HEK293 (cell line): ENCODE data around the gene XPNPEP1.

Source experiments
- CTCF ChIA-PET: fragments of 350-600 bp; formaldehyde crosslinking; extraction: SDS; loops from one replicate; lab custom pipeline; 2021; ENCODE audit warnings: antibody characterized with exemption; lab: Yijun Ruan, JAX
- POLR2A ChIA-PET: fragments of 300-600 bp; formaldehyde crosslinking; extraction: SDS; loops from one replicate; lab custom pipeline; 2020; ENCODE audit warnings: antibody characterized with exemption, inconsistent platforms; lab: Yijun Ruan, JAX
- H3K27ac ChIP-seq: fragments of 200-500 bp; sonication (Bioruptor generic); 2 replicates; pipeline ENCODE4 v1.5.1; 2014; ENCODE audit warnings: low read depth, low read length, control low read depth, inconsistent platforms; ENCODE audit errors: extremely low read depth
- H3K36me3 ChIP-seq, 2 experiments: fragments of 200-500 bp in 1 of 2; sonication (Bioruptor generic) in 1 of 2; 1 replicate in 1 of 2; 2 replicates in 1 of 2; pipeline ENCODE4 v1.5.1; 2014 to 2017; ENCODE audit warnings: inconsistent platforms in 2 of 2, low read length in 2 of 2; ENCODE audit not compliant: control insufficient read depth in 2 of 2, insufficient read depth in 1 of 2
- H3K4me1 ChIP-seq: fragments of 200-500 bp; sonication (Bioruptor generic); 2 replicates; pipeline ENCODE4 v1.5.1; 2014; ENCODE audit warnings: mild to moderate bottlenecking, low read length, inconsistent platforms; ENCODE audit not compliant: control insufficient read depth, insufficient read depth
- H3K4me3 ChIP-seq: 2 replicates; pipeline ENCODE4 v1.5.1; 2011; ENCODE audit warnings: low read depth, mild to moderate bottlenecking, control low read depth, low read length, moderate library complexity
- H3K9me3 ChIP-seq: fragments of 200-500 bp; sonication (Bioruptor generic); 2 replicates; pipeline ENCODE4 v1.5.1; 2014; ENCODE audit warnings: low read depth, low read length, inconsistent platforms; ENCODE audit not compliant: control insufficient read depth, insufficient read depth
- BCL11A ChIP-seq: fragments of 450-650 bp; formaldehyde crosslinking; IDR thresholded peaks from 2 replicates; pipeline ENCODE4 v1.5.1; 2016; ENCODE audit warnings: low read depth, missing biosample characterization, missing genetic modification characterization
- KLF10 ChIP-seq: fragments of 450-650 bp; IDR thresholded peaks from 2 replicates; pipeline ENCODE4 v1.5.1; 2018; ENCODE audit warnings: missing biosample characterization, mild to moderate bottlenecking, missing genetic modification characterization
- KLF16 ChIP-seq: fragments of 450-650 bp; formaldehyde crosslinking; IDR thresholded peaks from 2 replicates; pipeline ENCODE4 v1.5.1; 2017; ENCODE audit warnings: missing biosample characterization, missing genetic modification characterization
- KLF7 ChIP-seq: fragments of 450-650 bp; formaldehyde crosslinking; IDR thresholded peaks from 2 replicates; pipeline ENCODE4 v1.5.1; 2016; ENCODE audit warnings: missing biosample characterization, missing genetic modification characterization, borderline replicate concordance
- SETDB1 ChIP-seq: IDR thresholded peaks from one replicate; pipeline ENCODE4 v1.6.1; 2017; ENCODE audit warnings: mild to moderate bottlenecking, low read length, moderate library complexity, mixed read lengths; ENCODE audit not compliant: insufficient read length
- YY1 ChIP-seq: fragments of 450-650 bp; formaldehyde crosslinking; IDR thresholded peaks from 2 replicates; pipeline ENCODE4 v1.5.1; 2018; ENCODE audit warnings: missing biosample characterization, missing genetic modification characterization
- ZBTB20 ChIP-seq: fragments of 450-650 bp; formaldehyde crosslinking; IDR thresholded peaks from 2 replicates; pipeline ENCODE4 v1.5.1; 2016; ENCODE audit warnings: missing biosample characterization, missing genetic modification characterization
- ZNF10 ChIP-seq: fragments of 450-650 bp; formaldehyde crosslinking; IDR thresholded peaks from 2 replicates; pipeline ENCODE4 v1.5.1; 2017; ENCODE audit warnings: missing biosample characterization, missing genetic modification characterization
- ZNF112 ChIP-seq: fragments of 450-650 bp; formaldehyde crosslinking; IDR thresholded peaks from 2 replicates; pipeline ENCODE4 v1.5.0; 2017; ENCODE audit warnings: missing biosample characterization, missing genetic modification characterization
- ZNF146 ChIP-seq: fragments of 450-650 bp; formaldehyde crosslinking; IDR thresholded peaks from 2 replicates; pipeline ENCODE4 v1.5.1; 2016; ENCODE audit warnings: missing biosample characterization, missing genetic modification characterization
- ZNF23 ChIP-seq: fragments of 450-650 bp; formaldehyde crosslinking; IDR thresholded peaks from 2 replicates; pipeline ENCODE4 v1.5.1; 2016; ENCODE audit warnings: missing biosample characterization, missing genetic modification characterization, borderline replicate concordance
- ZNF248 ChIP-seq: fragments of 450-650 bp; formaldehyde crosslinking; IDR thresholded peaks from 2 replicates; pipeline ENCODE4 v1.5.1; 2017; ENCODE audit warnings: missing biosample characterization, missing genetic modification characterization
- ZNF433 ChIP-seq: fragments of 450-650 bp; formaldehyde crosslinking; IDR thresholded peaks from 2 replicates; pipeline ENCODE4 v1.5.1; 2016; ENCODE audit warnings: missing biosample characterization, missing genetic modification characterization, low read depth
- ZNF549 ChIP-seq: fragments of 450-650 bp; IDR thresholded peaks from 2 replicates; pipeline ENCODE4 v1.5.1; 2018; ENCODE audit warnings: missing biosample characterization, missing genetic modification characterization, mild to moderate bottlenecking, inconsistent platforms, moderate library complexity
- ZNF555 ChIP-seq: fragments of 450-650 bp; formaldehyde crosslinking; conservative IDR thresholded peaks from 2 replicates; pipeline ENCODE4 v1.5.1; 2017; ENCODE audit warnings: missing biosample characterization, mild to moderate bottlenecking, missing genetic modification characterization, inconsistent platforms
- ZNF560 ChIP-seq: fragments of 450-650 bp; formaldehyde crosslinking; IDR thresholded peaks from 2 replicates; pipeline ENCODE4 v1.5.1; 2017; ENCODE audit warnings: missing biosample characterization, missing genetic modification characterization, borderline replicate concordance
- ZNF626 ChIP-seq: fragments of 450-650 bp; sonication (Bioruptor Pico); formaldehyde crosslinking; IDR thresholded peaks from 2 replicates; pipeline ENCODE4 v1.5.1; 2018; ENCODE audit warnings: missing biosample characterization, missing genetic modification characterization, inconsistent platforms
- ZNF677 ChIP-seq: fragments of 450-650 bp; IDR thresholded peaks from 2 replicates; pipeline ENCODE4 v1.5.0; 2018; ENCODE audit warnings: missing biosample characterization, mild to moderate bottlenecking, missing genetic modification characterization, moderate library complexity
- ZNF830 ChIP-seq: fragments of 450-650 bp; IDR thresholded peaks from 2 replicates; pipeline ENCODE4 v1.5.0; 2018; ENCODE audit warnings: missing biosample characterization, missing genetic modification characterization, low read depth, mild to moderate bottlenecking, moderate library complexity
- ZNF837 ChIP-seq: fragments of 450-650 bp; formaldehyde crosslinking; IDR thresholded peaks from 2 replicates; pipeline ENCODE4 v1.5.1; 2016; ENCODE audit warnings: missing biosample characterization, missing genetic modification characterization
- TF ChIP-seq, protein P1 (sequence below): fragments of 450-650 bp; formaldehyde crosslinking; IDR thresholded peaks from 2 replicates; pipeline ENCODE4 v1.5.1; 2016; ENCODE audit warnings: missing biosample characterization, missing genetic modification characterization, low read depth
- TF ChIP-seq, protein P2 (sequence below): fragments of 450-650 bp; formaldehyde crosslinking; IDR thresholded peaks from 2 replicates; pipeline ENCODE4 v1.5.1; 2017; ENCODE audit warnings: missing biosample characterization, missing genetic modification characterization
- TF ChIP-seq, protein P3 (sequence below): fragments of 450-650 bp; formaldehyde crosslinking; IDR thresholded peaks from 2 replicates; pipeline ENCODE4 v1.5.1; 2016; ENCODE audit warnings: missing biosample characterization, missing genetic modification characterization
- TF ChIP-seq, protein P4 (sequence below): fragments of 450-650 bp; formaldehyde crosslinking; IDR thresholded peaks from 2 replicates; pipeline ENCODE4 v1.5.1; 2016; ENCODE audit warnings: missing biosample characterization, missing genetic modification characterization

XPNPEP1 gene

DNA sequence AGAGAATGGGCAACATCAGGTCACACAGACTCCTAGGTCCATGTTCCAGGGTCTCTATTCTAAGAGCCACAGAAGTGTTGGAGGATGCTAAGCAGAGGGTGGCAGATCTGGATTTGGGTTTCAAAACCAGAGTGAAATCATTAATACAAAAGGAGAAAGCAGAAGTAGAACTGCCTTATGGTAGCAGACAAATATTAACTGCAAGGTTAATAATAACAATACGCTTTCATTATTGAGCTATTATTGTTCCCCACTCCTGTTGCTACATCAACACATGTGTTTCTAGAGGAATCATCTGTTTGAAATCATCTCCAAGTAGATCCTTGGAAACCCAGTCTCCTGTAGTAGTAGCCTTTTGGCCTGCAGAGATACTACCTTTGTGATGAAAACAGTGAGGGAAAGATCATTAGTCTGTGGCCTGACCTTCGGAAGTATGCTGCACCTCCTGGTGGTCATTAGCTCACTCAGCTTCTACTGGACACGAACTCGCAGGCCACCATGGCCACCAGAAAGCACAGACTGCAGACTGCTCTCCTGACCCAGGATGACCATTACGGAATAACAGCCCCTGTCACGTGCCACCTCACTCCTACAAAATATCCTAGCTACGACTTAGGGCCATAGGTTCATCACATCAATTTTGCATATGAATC, 84.6 kb downstream of the XPNPEP1 start:
- CTCF ChIA-PET: interaction anchor here (1.9 kb wide), 1 partner anchor 14 kb away, joined by 5 read pairs; no protein-coding TSS in a partner anchor

DNA sequence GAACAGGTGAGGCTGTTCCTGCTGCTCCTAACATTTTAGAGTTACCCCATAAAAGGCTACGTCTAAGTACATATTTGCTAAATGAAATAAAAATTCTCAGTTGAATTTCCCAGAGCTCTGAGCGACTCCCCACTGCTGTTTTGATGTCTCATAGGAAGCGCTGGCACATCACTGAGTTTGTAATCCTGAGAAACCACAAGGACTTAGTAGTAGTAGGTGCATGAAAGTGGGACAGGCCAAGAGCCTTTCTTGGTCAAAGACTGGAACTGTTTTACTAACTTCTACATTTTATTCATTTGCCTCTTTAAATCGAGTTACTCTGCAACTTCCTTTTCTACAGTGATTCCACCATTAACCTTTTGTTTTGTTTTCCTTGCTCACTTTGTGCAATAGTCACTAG, 85.9 kb downstream of the XPNPEP1 start:
- no peaks in the 10 kb centered on the region for H3K36me3 ChIP-seq
- H3K4me3 ChIP-seq: no peak overlapping the region
- POLR2A ChIA-PET: no interaction called here
- no peak overlapping the region for H3K27ac ChIP-seq
- no peaks in the 10 kb centered on the region for H3K4me1 ChIP-seq
- TF ChIP-seq, protein P1, sequence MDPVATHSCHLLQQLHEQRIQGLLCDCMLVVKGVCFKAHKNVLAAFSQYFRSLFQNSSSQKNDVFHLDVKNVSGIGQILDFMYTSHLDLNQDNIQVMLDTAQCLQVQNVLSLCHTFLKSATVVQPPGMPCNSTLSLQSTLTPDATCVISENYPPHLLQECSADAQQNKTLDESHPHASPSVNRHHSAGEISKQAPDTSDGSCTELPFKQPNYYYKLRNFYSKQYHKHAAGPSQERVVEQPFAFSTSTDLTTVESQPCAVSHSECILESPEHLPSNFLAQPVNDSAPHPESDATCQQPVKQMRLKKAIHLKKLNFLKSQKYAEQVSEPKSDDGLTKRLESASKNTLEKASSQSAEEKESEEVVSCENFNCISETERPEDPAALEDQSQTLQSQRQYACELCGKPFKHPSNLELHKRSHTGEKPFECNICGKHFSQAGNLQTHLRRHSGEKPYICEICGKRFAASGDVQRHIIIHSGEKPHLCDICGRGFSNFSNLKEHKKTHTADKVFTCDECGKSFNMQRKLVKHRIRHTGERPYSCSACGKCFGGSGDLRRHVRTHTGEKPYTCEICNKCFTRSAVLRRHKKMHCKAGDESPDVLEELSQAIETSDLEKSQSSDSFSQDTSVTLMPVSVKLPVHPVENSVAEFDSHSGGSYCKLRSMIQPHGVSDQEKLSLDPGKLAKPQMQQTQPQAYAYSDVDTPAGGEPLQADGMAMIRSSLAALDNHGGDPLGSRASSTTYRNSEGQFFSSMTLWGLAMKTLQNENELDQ (tag by site-specific recombination): no peak
- TF ChIP-seq KLF7 (tag by site-specific recombination) (no peak), KLF16 (tag by site-specific recombination) (no peak), ZNF10 (tag by site-specific recombination) (no peak), ZBTB20 (tag by site-specific recombination) (no peak), ZNF830 (tag by site-specific recombination) (no peak)
- TF ChIP-seq, protein P2, sequence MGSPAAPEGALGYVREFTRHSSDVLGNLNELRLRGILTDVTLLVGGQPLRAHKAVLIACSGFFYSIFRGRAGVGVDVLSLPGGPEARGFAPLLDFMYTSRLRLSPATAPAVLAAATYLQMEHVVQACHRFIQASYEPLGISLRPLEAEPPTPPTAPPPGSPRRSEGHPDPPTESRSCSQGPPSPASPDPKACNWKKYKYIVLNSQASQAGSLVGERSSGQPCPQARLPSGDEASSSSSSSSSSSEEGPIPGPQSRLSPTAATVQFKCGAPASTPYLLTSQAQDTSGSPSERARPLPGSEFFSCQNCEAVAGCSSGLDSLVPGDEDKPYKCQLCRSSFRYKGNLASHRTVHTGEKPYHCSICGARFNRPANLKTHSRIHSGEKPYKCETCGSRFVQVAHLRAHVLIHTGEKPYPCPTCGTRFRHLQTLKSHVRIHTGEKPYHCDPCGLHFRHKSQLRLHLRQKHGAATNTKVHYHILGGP (tag by site-specific recombination): no peak
- TF ChIP-seq, all 188 proteins: peak for 0
- H3K9me3 ChIP-seq: no peaks in the 10 kb centered on the region
- CTCF ChIA-PET: no interaction called here

More for the DNA sequence above, 84.6 kb downstream of the XPNPEP1 start:
- H3K4me3 ChIP-seq: no peak overlapping the region
- no peaks in the 10 kb centered on the region for H3K36me3 ChIP-seq
- POLR2A ChIA-PET: no interaction called here
- no peak overlapping the region for H3K27ac ChIP-seq
- TF ChIP-seq ZNF549 (tag by site-specific recombination) (no peak), ZNF677 (no peak), ZNF248 (tag by site-specific recombination) (no peak), ZNF560 (no peak)
- TF ChIP-seq, protein P3, sequence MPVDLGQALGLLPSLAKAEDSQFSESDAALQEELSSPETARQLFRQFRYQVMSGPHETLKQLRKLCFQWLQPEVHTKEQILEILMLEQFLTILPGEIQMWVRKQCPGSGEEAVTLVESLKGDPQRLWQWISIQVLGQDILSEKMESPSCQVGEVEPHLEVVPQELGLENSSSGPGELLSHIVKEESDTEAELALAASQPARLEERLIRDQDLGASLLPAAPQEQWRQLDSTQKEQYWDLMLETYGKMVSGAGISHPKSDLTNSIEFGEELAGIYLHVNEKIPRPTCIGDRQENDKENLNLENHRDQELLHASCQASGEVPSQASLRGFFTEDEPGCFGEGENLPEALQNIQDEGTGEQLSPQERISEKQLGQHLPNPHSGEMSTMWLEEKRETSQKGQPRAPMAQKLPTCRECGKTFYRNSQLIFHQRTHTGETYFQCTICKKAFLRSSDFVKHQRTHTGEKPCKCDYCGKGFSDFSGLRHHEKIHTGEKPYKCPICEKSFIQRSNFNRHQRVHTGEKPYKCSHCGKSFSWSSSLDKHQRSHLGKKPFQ (tag by site-specific recombination): no peak
- no peaks in the 10 kb centered on the region for H3K4me1 ChIP-seq
- no peaks in the 10 kb centered on the region for H3K9me3 ChIP-seq

DNA sequence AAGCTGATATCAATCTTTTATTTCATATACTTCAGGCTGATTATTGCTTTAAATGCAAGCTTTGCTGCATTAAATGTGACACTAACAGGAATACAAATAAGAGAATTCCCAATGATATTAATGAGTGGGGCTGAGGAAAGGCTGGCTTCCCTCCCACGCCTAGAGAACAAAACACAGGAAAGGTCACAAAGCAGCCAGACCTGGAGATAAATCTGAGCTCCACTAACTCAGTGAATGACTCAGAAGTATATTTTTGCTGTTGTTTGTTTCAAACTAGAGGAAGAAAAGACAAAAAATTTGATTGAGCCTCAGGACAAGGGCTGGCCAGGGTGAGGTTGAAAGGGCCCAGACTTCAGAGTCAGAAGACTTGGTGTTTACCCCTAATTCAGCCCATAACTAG, 88.1 kb downstream of the XPNPEP1 start:
- ChIA-PET CTCF (interaction anchor here (0.6 to 1.6 kb wide), 3 partner anchors 15 to 531 kb away, joined by 3 to 4 read pairs (median 3); no protein-coding TSS in a partner anchor), POLR2A (no interaction called here)
- Histone ChIP-seq H3K27ac (no peak overlapping the region), H3K4me1 (no peaks in the 10 kb centered on the region), H3K4me3 (no peak overlapping the region), H3K9me3 (no peaks in the 10 kb centered on the region), H3K36me3 (no peaks in the 10 kb centered on the region)
- TF ChIP-seq ZNF433 (tag by site-specific recombination): no peak
- TF ChIP-seq KLF10 (tag by site-specific recombination): no peak
- no peak for TF ChIP-seq ZNF23 (tag by site-specific recombination)
- no peak for TF ChIP-seq ZNF837
- TF ChIP-seq ZNF146: no peak
- no peak for TF ChIP-seq BCL11A (tag by site-specific recombination)
- no peak for TF ChIP-seq ZNF626 (tag by site-specific recombination)
- no peak for TF ChIP-seq YY1 (tag by site-specific recombination)
- TF ChIP-seq, protein P4, sequence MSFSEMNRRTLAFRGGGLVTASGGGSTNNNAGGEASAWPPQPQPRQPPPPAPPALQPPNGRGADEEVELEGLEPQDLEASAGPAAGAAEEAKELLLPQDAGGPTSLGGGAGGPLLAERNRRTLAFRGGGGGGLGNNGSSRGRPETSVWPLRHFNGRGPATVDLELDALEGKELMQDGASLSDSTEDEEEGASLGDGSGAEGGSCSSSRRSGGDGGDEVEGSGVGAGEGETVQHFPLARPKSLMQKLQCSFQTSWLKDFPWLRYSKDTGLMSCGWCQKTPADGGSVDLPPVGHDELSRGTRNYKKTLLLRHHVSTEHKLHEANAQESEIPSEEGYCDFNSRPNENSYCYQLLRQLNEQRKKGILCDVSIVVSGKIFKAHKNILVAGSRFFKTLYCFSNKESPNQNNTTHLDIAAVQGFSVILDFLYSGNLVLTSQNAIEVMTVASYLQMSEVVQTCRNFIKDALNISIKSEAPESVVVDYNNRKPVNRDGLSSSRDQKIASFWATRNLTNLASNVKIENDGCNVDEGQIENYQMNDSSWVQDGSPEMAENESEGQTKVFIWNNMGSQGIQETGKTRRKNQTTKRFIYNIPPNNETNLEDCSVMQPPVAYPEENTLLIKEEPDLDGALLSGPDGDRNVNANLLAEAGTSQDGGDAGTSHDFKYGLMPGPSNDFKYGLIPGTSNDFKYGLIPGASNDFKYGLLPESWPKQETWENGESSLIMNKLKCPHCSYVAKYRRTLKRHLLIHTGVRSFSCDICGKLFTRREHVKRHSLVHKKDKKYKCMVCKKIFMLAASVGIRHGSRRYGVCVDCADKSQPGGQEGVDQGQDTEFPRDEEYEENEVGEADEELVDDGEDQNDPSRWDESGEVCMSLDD (tag by site-specific recombination): no peak
- TF ChIP-seq ZNF555: no peak
- no peak for TF ChIP-seq ZNF112 (tag by site-specific recombination)
- TF ChIP-seq SETDB1: no peak
